GM08714 (cell line): ENCODE data around the gene RIN1.

Experiments used
- H3K4me3 ChIP-seq: fragments of 200-500 bp; sonication (Bioruptor generic); 2 replicates; pipeline ENCODE4 v1.5.1; 2014; ENCODE audit warnings: mild to moderate bottlenecking, low read length, inconsistent platforms
- ZNF274 ChIP-seq: IDR thresholded peaks from 2 replicates; pipeline ENCODE4 v1.6.1; 2012; ENCODE audit warnings: mild to moderate bottlenecking, low read depth, low read length

Gene RIN1

DNA sequence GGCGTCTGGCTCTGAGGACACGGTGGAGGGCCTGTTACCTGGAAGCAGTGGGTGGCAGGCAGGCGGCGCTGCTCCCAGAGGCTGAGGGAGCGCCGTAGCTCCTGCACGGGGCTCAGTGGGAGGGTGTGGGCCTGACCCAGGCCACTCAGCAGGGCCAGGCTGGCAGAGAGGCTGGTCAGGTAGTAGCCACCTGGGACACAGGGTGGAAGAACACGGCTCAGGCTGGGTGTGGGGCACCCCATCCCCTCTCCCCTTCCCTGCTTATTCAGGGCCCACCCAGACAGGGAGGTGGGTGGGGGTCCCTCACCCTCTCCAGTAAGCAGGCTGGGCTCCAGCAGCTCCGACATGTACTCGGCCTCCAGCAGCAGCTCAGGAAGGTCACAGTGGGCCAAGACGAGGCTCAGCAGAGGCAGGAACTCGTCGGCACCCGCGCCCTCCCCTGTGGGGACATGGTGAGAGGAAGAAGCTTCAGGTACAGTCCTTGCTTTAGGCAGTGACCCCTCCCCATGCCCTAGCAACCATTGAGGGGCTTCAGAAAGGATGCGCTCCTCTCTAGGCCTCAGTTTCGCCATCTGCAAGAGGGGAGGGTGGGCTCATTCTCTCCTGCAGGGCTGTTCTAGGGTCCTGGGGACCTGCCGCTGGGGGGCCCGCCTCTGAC, 2.9 kb downstream of the RIN1 start:
- TF ChIP-seq ZNF274, result no peak
- H3K4me3 ChIP-seq, result no peak overlapping the region

- H3K4me3 ChIP-seq, result no peak overlapping the region
- no peak for TF ChIP-seq ZNF274
Observed at GRCh38 chr11:66332371-66333219, 3.6 kb downstream of the RIN1 start.

DNA sequence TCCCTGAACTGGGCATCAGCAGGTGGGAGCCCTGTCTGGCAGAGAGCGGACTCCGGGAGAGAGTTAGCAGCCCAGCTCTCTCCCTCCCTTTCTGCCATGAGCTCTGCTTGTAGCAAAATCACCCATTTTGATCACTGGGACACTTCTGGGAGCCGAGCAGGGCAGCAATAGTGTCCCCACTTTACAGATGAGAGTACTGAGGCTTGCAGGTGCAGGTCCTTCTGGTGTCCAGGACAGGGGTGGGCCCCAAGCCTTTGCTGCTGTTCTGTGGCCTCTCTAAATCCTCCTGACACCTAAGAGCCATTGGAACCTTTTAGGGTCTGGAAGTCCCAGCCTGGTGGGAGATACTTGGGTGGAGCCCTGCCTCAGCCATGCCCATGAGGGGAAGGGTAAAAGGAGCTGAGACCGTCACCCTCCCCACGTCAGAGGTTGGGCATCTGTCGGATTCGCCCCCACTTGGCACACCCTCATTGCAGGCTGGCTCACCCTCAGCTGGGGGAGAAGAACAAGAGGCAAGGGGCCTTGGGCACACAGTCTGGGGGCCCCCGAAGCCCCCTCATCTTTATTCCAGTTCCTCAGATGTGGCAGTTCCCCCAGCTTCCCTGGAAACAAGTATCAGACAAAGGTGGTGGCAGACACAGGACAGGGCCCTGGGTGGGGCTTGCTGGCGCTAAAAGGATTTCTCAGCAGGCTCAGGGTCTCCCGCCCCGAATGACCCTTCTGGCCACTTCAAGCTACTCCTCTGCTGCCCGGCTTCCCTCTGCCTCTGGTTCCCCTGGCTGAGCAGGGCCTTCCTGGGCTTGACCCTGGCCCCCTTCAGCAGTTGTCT, 4.5 kb downstream of the RIN1 start:
- H3K4me3 ChIP-seq, result no peak overlapping the region
- TF ChIP-seq ZNF274, result no peak

DNA sequence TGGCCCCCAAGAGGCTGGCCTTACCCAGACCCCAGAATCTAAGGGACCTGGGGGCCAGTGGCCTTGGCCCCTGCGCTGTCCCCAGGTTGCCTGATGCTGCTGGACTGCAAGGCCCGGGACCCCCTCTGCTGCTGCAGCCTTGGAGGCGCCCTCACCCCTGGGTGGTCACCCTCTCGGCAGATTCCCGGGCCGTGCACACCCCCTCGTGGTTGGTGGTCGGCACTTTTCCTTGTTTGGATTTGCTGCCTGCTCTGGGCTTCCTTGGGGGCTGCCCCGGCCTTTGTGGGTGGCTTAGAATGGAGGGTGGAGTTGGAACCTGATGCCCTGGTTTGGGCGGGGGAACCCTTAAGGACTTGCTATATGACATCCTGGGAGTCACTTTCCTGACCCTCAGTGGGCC, 5.3 kb downstream of the RIN1 start:
- no peak for TF ChIP-seq ZNF274
- H3K4me3 ChIP-seq, result no peak overlapping the region

GRCh38 chr11:66329165-66329673, 7.0 kb downstream of the RIN1 start:
- TF ChIP-seq ZNF274, result no peak

GRCh38 chr11:66328302-66329144, 7.7 kb downstream of the RIN1 start:
- TF ChIP-seq ZNF274, result no peak
- no peak overlapping the region for H3K4me3 ChIP-seq

More at GRCh38 chr11:66329165-66329673, 7.0 kb downstream of the RIN1 start:
- H3K4me3 ChIP-seq, result no peak overlapping the region

GRCh38 chr11:66328031-66328301, 8.3 kb downstream of the RIN1 start:
- no peak overlapping the region for H3K4me3 ChIP-seq
- TF ChIP-seq ZNF274, result no peak

DNA sequence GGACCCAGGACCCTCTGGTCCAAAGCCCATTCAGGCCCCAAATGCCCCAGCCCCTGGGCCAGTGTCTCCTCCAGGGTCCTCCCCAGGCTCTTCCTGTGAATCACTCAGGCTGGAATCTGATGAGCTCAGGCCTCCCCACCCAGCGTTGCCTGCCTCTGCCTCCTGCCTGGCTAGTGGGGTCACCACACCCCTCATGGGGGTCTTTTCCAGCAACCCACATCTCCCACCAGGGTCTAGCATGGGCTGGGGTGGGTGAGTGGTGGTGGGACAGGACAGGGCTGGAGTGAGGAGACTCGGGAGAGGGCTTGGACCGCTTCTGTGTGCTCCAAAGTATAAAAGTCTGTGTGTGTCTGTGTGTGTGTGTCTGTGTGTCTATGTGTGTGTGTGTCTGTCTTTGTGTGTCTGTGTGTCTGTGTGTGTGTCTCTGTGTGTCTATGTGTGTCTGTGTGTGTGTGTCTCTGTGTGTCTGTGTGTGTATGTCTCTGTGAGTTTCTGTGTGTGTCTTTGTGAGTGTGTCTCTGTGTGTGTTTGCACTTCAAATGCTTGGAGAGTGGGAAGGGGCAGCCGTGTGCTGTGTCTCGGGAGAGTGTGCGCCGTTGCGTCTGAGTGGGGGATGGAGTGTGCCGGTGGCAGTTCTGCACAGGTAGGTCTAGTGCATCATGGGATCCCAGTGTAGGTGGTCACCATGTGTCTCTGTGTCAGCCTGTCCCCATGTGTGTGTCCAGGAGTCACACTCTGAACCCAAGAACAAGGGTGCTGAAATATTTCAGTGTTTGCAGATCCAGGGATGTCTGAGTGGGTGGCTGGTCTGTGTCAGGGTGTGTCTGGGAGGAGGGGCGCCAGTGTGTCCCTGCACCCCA, 8.8 kb downstream of the RIN1 start:
- no peak overlapping the region for H3K4me3 ChIP-seq
- no peak for TF ChIP-seq ZNF274

DNA sequence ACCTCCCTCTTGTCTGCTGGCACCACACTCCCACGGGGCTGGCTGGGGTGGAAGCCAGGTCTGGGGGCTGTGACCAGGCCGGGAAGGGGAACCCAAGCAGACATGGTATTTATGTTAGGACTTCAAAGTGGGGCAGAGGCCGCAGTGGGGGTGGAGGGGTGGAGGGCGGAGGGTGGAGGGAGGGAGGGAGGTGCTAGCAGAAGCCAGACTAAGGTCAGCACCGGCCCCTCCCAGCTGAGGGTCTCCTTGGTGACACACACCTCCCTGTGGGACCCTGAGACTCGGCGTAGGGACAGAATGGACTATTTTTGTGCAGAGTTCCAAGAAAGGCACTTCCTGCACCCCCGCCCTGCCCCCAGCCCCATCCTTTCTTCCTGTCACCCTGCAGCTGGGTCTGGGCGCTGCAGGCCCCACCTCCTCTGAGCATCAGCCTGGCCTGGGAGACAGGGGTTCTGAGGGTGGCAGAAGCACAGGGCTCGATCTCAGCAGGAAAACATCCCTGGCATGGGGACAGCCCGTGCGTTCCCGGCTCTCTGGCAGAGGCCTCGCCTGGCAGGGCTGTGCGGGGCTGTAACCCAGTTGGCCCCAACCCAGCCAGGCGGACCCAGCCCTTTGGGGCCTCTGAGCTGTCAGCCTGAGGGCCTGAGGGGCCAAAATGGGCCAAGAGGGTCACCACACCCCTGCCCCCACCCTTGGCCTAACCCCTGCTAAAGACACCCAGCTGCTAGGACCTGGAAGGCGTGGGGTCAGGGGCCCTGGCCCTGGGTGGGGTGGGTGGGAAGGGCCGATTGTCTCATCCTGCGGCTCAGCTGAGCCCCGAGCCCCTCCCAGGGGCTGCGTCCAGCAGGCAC, 9.7 kb downstream of the RIN1 start:
- no peak for TF ChIP-seq ZNF274
- H3K4me3 ChIP-seq, result no peak overlapping the region

DNA sequence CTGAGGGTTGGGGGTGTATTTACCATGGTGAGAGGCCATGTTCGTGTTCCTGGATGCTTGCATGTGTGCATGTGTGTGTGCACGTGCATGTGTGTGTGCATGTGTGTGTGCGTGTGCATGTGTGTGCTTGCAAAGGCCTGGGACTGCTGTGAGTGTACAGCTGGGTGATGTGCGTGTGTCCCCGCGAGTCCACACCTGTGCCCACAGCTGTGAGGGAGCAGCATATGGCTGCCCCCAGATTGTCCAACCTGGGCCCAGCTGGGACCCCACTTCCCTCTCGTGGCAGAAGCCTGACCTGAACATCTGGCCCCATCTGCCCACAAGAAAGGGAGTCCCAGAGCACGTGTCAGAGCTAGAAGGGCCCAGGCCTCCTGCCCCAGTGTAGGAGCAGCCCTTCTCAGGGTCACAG, 11.0 kb downstream of the RIN1 start:
- no peak for TF ChIP-seq ZNF274
- no peak overlapping the region for H3K4me3 ChIP-seq

- no peak overlapping the region for H3K4me3 ChIP-seq
- TF ChIP-seq ZNF274, result no peak
Observed at GRCh38 chr11:66324664-66325063, 11.6 kb downstream of the RIN1 start.

- TF ChIP-seq ZNF274, result no peak
Observed at GRCh38 chr11:66323684-66324083, 12.6 kb downstream of the RIN1 start.

More at GRCh38 chr11:66323684-66324083, 12.6 kb downstream of the RIN1 start:
- no peak overlapping the region for H3K4me3 ChIP-seq
